GM19397 (cell line): Measurements from ENCODE around the gene RAD51AP2.
A peak's percentile ranks its signal among the peaks of the same experiment; 100 is the strongest.
"Not testable (repeated sequence)": the region's sequence is repeated elsewhere in the genome, so short reads cannot be mapped to it uniquely, and the experiment has no call there.

Source experiments
- ATAC-seq: cut with Tn5 transposase; IDR thresholded peaks from one replicate; pipeline ENCODE4 v1.9.1; 2021; ENCODE audit warnings: mild to moderate bottlenecking, moderate library complexity; ENCODE audit not compliant: unreplicated experiment

RAD51AP2 gene

GRCh38 chr2:17538022-17538843 is 20.0 kb upstream of the RAD51AP2 start:
- ATAC-seq = no peak

GRCh38 chr2:17536416-17536815 is 18.2 kb upstream of the RAD51AP2 start:
- no peak for ATAC-seq

- no peak for ATAC-seq
Measured at GRCh38 chr2:17533546-17533945, 15.3 kb upstream of the RAD51AP2 start.

DNA sequence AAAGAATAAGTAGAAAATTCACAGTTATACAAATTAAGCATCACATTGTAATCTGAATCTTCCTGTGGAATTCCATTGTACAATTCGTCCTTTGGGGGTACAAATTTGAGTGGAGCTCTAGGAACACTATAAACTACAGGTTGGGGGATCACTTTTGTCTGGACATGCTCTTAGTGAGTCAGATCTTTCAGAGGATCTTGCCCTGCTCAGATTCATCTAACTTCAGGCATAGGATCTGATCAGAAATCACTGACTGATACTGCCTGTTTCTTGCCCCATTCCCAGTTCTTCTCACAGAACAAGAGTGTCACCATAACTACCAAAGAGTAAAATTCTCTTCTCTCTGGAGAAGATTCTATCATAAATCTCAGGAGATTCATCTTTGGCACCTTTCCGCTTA is 11.5 kb upstream of the RAD51AP2 start:
- ATAC-seq = no peak

- no peak for ATAC-seq
Measured at GRCh38 chr2:17522303-17522702, 4.1 kb upstream of the RAD51AP2 start.

- no peak for ATAC-seq
Measured at GRCh38 chr2:17521621-17522020, 3.4 kb upstream of the RAD51AP2 start.

- no peak for ATAC-seq
Measured at GRCh38 chr2:17520761-17521160, 2.5 kb upstream of the RAD51AP2 start.

- ATAC-seq = no peak
Measured at GRCh38 chr2:17519486-17519885, 1.2 kb upstream of the RAD51AP2 start.

- ATAC-seq = peak; percentile 11
Measured at GRCh38 chr2:17517481-17518211, 594 bp downstream of the RAD51AP2 start.

GRCh38 chr2:17515652-17516051 is 2.6 kb downstream of the RAD51AP2 start:
- ATAC-seq = no peak

GRCh38 chr2:17506736-17507616 is 11.3 kb downstream of the RAD51AP2 start:
- no peak for ATAC-seq

GRCh38 chr2:17497718-17498117 is 20.5 kb downstream of the RAD51AP2 start:
- no peak for ATAC-seq

DNA sequence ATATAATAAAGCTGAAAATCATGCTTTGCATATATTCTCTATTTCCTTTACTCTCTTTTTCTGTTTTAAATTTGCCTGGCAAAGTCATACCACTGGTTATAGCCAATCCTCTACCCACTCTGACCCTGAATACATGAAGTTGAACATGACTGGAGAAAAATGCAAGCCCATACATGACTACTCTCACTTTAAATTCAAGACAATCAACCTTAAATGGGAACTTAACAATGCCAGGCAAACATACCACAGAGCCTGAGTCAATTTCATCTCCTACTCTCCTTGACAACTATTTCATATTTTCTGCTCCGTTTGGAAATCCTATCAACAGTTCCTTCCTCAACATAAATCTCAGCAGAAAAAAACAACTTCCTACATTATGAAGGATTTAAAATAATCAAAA is 22.6 kb downstream of the RAD51AP2 start:
- ATAC-seq = no peak

DNA sequence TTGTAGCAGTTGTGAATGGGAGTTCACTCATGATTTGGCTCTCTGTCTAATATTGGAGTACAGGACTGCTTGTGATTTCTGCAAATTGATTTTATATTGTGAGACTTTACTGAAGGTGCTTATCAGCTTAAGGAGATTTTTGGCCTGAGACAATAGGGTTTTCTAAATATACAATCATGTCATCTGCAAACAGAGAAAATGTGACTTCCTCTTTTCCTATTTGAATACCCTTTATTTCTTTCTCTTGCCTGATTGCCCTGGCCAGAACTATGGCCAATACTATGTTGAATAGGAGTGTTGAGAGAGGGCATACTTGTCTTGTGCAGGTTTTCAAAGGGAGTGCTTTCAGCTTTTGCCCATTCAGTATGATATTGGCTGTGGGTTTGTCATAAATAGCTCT is 28.1 kb downstream of the RAD51AP2 start:
- ATAC-seq = not testable (repeated sequence)

DNA sequence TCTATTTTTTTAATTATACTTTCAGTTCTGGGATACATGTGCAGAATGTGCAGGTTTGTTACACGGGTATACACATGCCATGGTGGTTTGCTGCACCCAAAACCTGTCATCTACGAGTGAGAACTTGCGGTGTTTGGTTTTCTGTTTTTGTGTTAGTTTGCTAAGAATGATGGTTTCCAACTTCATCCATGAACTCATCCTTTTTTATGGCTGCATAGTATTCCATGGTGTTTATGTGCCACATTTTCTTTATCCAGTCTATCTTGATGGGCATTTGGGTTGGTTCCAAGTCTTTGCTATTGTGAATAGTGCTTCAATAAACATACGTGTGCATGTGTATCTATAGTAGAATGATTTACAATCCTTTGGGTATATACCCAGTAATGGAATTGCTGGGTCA is 29.6 kb downstream of the RAD51AP2 start:
- ATAC-seq = not testable (repeated sequence)

DNA sequence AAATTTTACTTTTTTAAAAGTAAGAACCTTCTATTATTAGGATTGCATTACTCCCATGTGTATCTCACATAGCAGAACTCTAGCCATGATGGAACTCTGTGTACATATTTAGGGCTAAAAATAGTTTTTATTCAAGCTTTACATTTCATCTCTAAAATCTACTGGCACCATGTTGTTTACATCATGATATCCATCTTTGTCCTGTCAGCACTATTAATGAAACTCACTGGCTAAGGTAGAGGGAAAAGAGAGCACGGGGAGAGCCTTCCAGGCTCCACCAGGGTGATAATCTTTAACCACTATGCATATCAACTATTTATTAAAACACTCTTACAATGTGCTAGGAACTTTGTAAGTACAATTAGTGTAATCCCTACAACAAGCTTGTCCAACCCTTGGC is 34.7 kb downstream of the RAD51AP2 start:
- ATAC-seq = no peak

DNA sequence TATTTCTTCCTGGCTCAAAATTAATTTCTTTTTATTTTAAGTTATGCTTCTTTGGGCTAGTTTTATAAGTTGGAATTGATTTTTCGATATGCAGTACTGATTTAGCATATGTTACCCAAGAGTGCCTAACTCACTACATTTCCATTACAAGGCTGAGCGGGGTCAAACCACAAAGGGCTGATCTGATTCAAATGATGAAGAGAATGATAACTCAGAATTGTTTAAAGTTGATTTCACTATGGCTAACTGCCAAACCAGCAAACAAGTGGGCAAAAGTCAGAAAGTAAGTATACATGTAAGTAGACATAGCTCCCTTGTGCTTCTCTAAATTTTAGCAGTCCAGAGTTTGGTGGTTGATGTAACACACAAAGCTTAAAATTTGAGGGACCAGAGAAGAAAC is 35.6 kb downstream of the RAD51AP2 start:
- ATAC-seq = no peak

GRCh38 chr2:17479875-17480274 is 38.4 kb downstream of the RAD51AP2 start:
- no peak for ATAC-seq

DNA sequence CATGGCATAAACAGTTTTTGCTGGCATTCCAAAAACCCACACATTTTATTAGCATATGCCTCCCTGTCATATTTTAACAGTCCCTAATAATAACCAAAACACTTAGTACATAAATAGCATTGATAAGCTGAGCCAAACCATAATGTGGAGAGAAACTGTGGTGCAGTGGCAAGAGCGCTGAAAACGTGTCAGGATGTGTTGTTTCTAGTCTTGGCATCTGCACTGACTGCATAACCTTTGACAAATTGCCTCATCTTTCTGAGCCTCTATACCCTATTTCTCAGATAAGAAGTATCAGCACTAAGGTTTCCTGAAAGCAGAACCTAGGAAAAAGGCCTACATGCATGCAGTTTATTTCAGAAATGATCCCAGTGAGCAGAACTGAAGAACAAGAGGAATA is 41.4 kb downstream of the RAD51AP2 start:
- ATAC-seq = no peak

DNA sequence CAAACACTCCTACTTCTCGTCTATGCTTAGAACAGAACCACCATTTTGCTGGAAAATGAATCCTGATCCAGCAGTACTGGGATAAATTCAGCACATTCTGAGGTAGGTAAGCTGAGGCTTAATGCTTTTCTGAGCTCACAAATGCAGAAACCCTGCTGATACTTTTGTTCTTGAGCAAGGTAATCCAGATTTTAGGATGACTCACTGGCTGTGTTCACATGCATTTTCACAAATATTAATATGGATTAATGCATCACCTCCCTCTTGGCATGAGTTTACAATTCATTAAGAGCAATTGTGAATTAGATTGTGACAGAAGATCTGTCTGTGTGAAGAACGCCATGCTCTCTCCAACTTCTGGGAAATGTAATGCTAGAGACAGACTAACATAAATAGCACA is 42.2 kb downstream of the RAD51AP2 start:
- no peak for ATAC-seq

GRCh38 chr2:17475286-17475685 is 43.0 kb downstream of the RAD51AP2 start:
- no peak for ATAC-seq
